ENCODE results near the gene PARP1. TPM values are rescaled to one million over a fixed set of nuclear protein-coding genes. Genes with fewer than 3 reads are reported as not detected.

The PARP1 gene
- total RNA-seq, 6 donors from 2014 or later, result 56.5 to 97.9 (median 76.7) TPM

DNA sequence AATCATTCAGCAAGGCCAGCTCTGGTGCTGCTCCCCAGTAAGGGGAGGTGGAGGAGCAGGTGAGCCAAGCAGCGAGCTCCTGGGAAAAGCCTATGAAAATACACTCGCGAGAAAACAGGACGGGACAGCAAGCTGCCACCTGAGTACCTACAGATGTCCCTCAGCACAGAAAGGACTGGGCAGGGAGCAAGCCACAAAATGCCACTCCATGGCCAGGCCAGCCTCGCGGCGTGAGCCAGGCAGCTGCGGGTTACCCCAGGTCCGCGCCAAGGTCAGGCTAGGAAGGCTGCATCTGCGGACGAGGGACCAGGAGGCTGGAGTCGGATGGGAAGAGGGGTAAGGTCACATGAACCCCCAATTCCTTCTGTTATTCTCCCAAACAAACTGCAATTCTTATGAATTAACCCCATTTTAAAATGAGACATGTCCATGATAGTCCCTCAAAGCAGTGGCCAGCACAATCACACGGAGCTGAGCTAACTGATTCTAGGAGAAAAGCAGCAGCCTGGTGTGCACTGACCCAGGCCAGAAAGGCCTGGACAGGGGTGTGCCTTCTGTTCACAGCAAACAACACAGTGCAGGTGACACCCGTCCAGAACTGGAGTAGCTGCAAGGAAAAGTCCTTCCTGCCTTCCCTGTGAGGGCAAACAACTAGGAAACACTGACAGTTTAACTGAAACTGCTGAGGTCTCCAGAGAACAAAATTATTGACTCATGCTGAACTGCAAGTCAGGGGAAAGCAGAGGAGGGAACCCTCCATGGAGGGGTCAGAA lies 26.5 kb downstream of the PARP1 start:
- Histone ChIP-seq H3K36me3 (peaks cover 69 to 100% (median 94%) of the 10 kb centered on the region in 4 donors), H3K27ac (no peak overlapping the region), H3K4me1 (no peaks in the 10 kb centered on the region), H3K4me3 (no peak overlapping the region), H3K9me3 (no peaks in the 10 kb centered on the region), H3K27me3 (no peaks in the 10 kb centered on the region)
- ATAC-seq (ENCODE audit: low FRiP score in 2 of 2), result no peak
- TF ChIP-seq, protein P1, sequence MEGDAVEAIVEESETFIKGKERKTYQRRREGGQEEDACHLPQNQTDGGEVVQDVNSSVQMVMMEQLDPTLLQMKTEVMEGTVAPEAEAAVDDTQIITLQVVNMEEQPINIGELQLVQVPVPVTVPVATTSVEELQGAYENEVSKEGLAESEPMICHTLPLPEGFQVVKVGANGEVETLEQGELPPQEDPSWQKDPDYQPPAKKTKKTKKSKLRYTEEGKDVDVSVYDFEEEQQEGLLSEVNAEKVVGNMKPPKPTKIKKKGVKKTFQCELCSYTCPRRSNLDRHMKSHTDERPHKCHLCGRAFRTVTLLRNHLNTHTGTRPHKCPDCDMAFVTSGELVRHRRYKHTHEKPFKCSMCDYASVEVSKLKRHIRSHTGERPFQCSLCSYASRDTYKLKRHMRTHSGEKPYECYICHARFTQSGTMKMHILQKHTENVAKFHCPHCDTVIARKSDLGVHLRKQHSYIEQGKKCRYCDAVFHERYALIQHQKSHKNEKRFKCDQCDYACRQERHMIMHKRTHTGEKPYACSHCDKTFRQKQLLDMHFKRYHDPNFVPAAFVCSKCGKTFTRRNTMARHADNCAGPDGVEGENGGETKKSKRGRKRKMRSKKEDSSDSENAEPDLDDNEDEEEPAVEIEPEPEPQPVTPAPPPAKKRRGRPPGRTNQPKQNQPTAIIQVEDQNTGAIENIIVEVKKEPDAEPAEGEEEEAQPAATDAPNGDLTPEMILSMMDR (IDR thresholded peaks at IDR 0.05), result no peak
- 94 to 97% methylated on average over 14 to 15 of the region's 15 CpGs for WGBS, 2 donors
- DNase-seq, result no peak

DNA sequence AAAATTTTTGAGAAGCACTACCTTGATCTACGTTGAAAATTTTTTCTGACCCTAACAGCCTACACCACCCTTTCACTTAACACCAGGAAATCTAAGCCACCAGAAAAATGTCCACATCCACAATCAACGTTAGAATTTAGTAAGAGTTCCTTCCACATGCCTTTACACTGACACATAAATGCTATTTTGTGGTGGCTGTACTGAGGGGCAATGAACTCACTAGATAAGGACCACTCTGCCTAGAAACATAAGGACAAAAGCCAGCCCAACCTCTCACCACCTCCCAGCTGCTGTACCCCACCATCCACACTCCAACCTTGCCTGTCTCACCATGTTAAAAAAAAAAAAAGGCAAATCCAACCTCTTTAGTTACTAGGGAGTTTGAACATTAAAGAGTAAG lies 29.8 kb downstream of the PARP1 start:
- Histone ChIP-seq H3K9me3 (no peaks in the 10 kb centered on the region), H3K27me3 (no peaks in the 10 kb centered on the region), H3K27ac (no peak overlapping the region), H3K36me3 (peaks cover 74 to 100% (median 96%) of the 10 kb centered on the region in 4 donors), H3K4me1 (no peaks in the 10 kb centered on the region), H3K4me3 (no peak overlapping the region)
- TF ChIP-seq POLR2AphosphoS5 (IDR thresholded peaks at IDR 0.05), result no peak
- TF ChIP-seq, protein P1 (IDR thresholded peaks at IDR 0.05), result no peak
- TF ChIP-seq EP300 (IDR thresholded peaks at IDR 0.05), result no peak
- no peak for TF ChIP-seq POLR2A (IDR thresholded peaks at IDR 0.05)
- DNase-seq (no peak), ATAC-seq (ENCODE audit: low FRiP score in 2 of 2) (no peak)
- WGBS, 2 donors, result 74 to 82% methylated on average over 2 of the region's 2 CpGs

- H3K27ac ChIP-seq, result no peak overlapping the region
- no peak for TF ChIP-seq EP300 (IDR thresholded peaks at IDR 0.05)
- no peak for TF ChIP-seq POLR2AphosphoS5 (IDR thresholded peaks at IDR 0.05)
- TF ChIP-seq POLR2A (IDR thresholded peaks at IDR 0.05), result no peak
- TF ChIP-seq, protein P1 (IDR thresholded peaks at IDR 0.05), result no peak
- no peaks in the 10 kb centered on the region for H3K27me3 ChIP-seq
- no peaks in the 10 kb centered on the region for H3K4me1 ChIP-seq
- DNase-seq, result no peak
- peaks cover 77 to 100% (median 93%) of the 10 kb centered on the region in 4 donors for H3K36me3 ChIP-seq
- no peak for ATAC-seq (ENCODE audit: low FRiP score in 2 of 2)
- H3K9me3 ChIP-seq, result no peaks in the 10 kb centered on the region
- H3K4me3 ChIP-seq, result no peak overlapping the region
- WGBS, 2 donors, result 87 to 96% methylated on average over 3 of the region's 3 CpGs
Measured at GRCh38 chr1:226376300-226376699, 31.6 kb downstream of the PARP1 start.

DNA sequence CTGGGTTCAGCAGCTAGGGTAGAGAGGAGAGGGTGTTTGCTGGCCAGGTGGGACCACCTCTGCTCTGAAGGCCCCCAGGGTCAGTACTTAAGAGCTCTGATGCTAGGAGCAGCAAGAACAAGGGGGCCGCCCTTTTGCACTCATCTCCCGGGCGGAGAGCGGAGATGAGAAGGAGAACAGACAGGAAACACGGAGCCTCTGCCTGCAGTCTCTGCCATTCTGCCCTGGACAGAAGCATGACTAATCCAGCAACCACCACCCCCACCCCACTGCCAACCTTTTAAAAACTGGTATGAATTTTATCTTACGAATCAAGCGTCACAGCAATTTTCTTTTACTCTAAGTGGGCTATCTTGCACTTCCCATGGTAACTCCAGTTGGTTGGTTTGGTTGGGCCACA lies 34.5 kb downstream of the PARP1 start:
- H3K4me3 ChIP-seq, result no peak overlapping the region
- ATAC-seq (ENCODE audit: low FRiP score in 2 of 2) (no peak), DNase-seq (no peak)
- H3K27ac ChIP-seq, result no peak overlapping the region
- TF ChIP-seq, protein P1 (IDR thresholded peaks at IDR 0.05), result no peak
- TF ChIP-seq POLR2AphosphoS5 (IDR thresholded peaks at IDR 0.05) (no peak), POLR2A (IDR thresholded peaks at IDR 0.05) (no peak), EP300 (IDR thresholded peaks at IDR 0.05) (no peak)
- no peaks in the 10 kb centered on the region for H3K4me1 ChIP-seq
- no peaks in the 10 kb centered on the region for H3K27me3 ChIP-seq
- H3K9me3 ChIP-seq, result no peaks in the 10 kb centered on the region
- peaks cover 58 to 100% (median 85%) of the 10 kb centered on the region in 4 donors for H3K36me3 ChIP-seq
- WGBS, 2 donors, result 84 to 87% methylated on average over 7 of the region's 7 CpGs

- Histone ChIP-seq H3K4me1 (no peaks in the 10 kb centered on the region), H3K9me3 (no peaks in the 10 kb centered on the region), H3K27ac (no peak overlapping the region), H3K4me3 (no peak overlapping the region), H3K36me3 (peaks cover 58 to 100% (median 86%) of the 10 kb centered on the region in 4 donors), H3K27me3 (no peaks in the 10 kb centered on the region)
- 91 to 96% methylated on average over 9 of the region's 9 CpGs for WGBS, 2 donors
- TF ChIP-seq EP300 (IDR thresholded peaks at IDR 0.05) (no peak), POLR2A (IDR thresholded peaks at IDR 0.05) (no peak), POLR2AphosphoS5 (IDR thresholded peaks at IDR 0.05) (no peak)
- TF ChIP-seq, protein P1 (IDR thresholded peaks at IDR 0.05), result no peak
- ATAC-seq (ENCODE audit: low FRiP score in 2 of 2) (no peak), DNase-seq (no peak)
Measured at GRCh38 chr1:226372885-226373284, 35.0 kb downstream of the PARP1 start.
